Activated CD8-positive, alpha-beta T cell treated with anti-CD3 and anti-CD28 coated beads for 36 hours (primary cell): Measurements from ENCODE around the gene RAB32. TPM values are rescaled to one million over a fixed set of nuclear protein-coding genes. Genes with fewer than 3 reads are reported as not detected.

Experiments
- ATAC-seq: fragments of 200-7000 bp; cut with Tn5 transposase; one replicate; pipeline ENCODE4 v1.10.0; 2021; ENCODE audit warnings: mild to moderate bottlenecking, moderate library complexity
- CTCF ChIA-PET: fragments of 350-600 bp; sonication (Branson Sonifier 250); formaldehyde crosslinking; loops from one replicate; lab custom pipeline; 2021; ENCODE audit warnings: antibody characterized with exemption; lab: Charles Lee
- POLR2A ChIA-PET: fragments of 350-600 bp; sonication (Branson Sonifier 250); formaldehyde crosslinking; loops from one replicate; lab custom pipeline; 2021; ENCODE audit warnings: antibody characterized with exemption; lab: Charles Lee
- DNase-seq: peaks from one replicate; pipeline ENCODE4 v3.0.0-alpha.2; 2020
- H3K27ac Mint-ChIP-seq: one replicate; pipeline ENCODE4 v1.8.0; 2021; ENCODE audit warnings: mild to moderate bottlenecking, mixed read lengths
- H3K27me3 Mint-ChIP-seq: one replicate; pipeline ENCODE4 v1.8.0; 2021; ENCODE audit warnings: mixed read lengths
- H3K36me3 Mint-ChIP-seq: one replicate; pipeline ENCODE4 v1.8.0; 2021; ENCODE audit warnings: low read depth, mixed read lengths
- H3K4me1 Mint-ChIP-seq: one replicate; pipeline ENCODE4 v1.8.0; 2021; ENCODE audit warnings: low read depth, mixed read lengths
- H3K4me3 Mint-ChIP-seq: one replicate; pipeline ENCODE4 v1.8.0; 2021; ENCODE audit warnings: mild to moderate bottlenecking, moderate library complexity, mixed read lengths
- H3K9me3 Mint-ChIP-seq: one replicate; pipeline ENCODE4 v1.8.0; 2021; ENCODE audit warnings: mixed read lengths
- CTCF ChIP-seq: fragments of 200-600 bp; IDR thresholded peaks from one replicate; pipeline ENCODE4 v1.8.0; 2022; ENCODE audit warnings: antibody characterized with exemption, mild to moderate bottlenecking
- intact Hi-C: fragments of 100-400 bp; cut with micrococcal nuclease; formaldehyde crosslinking; loops from one replicate; pipeline ENCODE4 v1.10.0; 2022
- total RNA-seq, 2 experiments: library from RNA; stranded (reverse); gene quantifications; one replicate each; pipeline ENCODE4 v1.2.3, GENCODE V29; 2021

Gene RAB32
- total RNA-seq, 2 experiments from 2014 or later, result 0.36 TPM; not detected in 1

- POLR2A ChIA-PET, result no interaction called here
- no peak overlapping the region for H3K4me3 Mint-ChIP-seq
- H3K27me3 Mint-ChIP-seq, result no peaks in the 10 kb centered on the region
- H3K9me3 Mint-ChIP-seq, result peaks cover 2% of the 10 kb centered on the region
- H3K4me1 Mint-ChIP-seq, result no peaks in the 10 kb centered on the region
- no peak for TF ChIP-seq CTCF
- no peaks in the 10 kb centered on the region for H3K36me3 Mint-ChIP-seq
- CTCF ChIA-PET, result no interaction called here
- H3K27ac Mint-ChIP-seq, result no peak overlapping the region
- no peak for ATAC-seq
- no peak for DNase-seq
- intact Hi-C loops, result no loop called here
Measured at GRCh38 chr6:146532702-146533101, 10.9 kb upstream of the RAB32 start.

GRCh38 chr6:146542881-146543210, 787 bp upstream of the RAB32 start:
- no peaks in the 10 kb centered on the region for H3K36me3 Mint-ChIP-seq
- H3K27ac Mint-ChIP-seq, result no peak overlapping the region
- ChIA-PET CTCF (no interaction called here), POLR2A (no interaction called here)
- no peak for ATAC-seq
- H3K9me3 Mint-ChIP-seq, result no peaks in the 10 kb centered on the region
- no peak for DNase-seq
- H3K4me1 Mint-ChIP-seq, result peaks cover 8% of the 10 kb centered on the region
- TF ChIP-seq CTCF, result no peak
- H3K27me3 Mint-ChIP-seq, result peaks cover 37% of the 10 kb centered on the region
- intact Hi-C loops, result loop anchor here (10.0 kb wide), 1 partner anchor 152 kb away; no protein-coding TSS in a partner anchor
- H3K4me3 Mint-ChIP-seq, result peak overlapping the region; percentile 7

GRCh38 chr6:146543940-146544615, 445 bp downstream of the RAB32 start:
- TF ChIP-seq CTCF, result no peak
- DNase-seq, result peak; percentile 7
- Mint-ChIP-seq H3K4me3 (peak overlapping the region; percentile 57), H3K4me1 (peaks cover 8% of the 10 kb centered on the region), H3K27me3 (peaks cover 37% of the 10 kb centered on the region), H3K27ac (no peak overlapping the region), H3K36me3 (no peaks in the 10 kb centered on the region), H3K9me3 (no peaks in the 10 kb centered on the region)
- intact Hi-C loops, result loop anchor here (10.0 kb wide), 1 partner anchor 151 kb away; no protein-coding TSS in a partner anchor
- ATAC-seq, result no peak
- POLR2A ChIA-PET, result interaction anchor here (1.1 kb wide), 1 partner anchor 21 kb away, joined by 4 read pairs; no protein-coding TSS in a partner anchor
- CTCF ChIA-PET, result interaction anchor here (0.6 to 1.6 kb wide), 2 partner anchors 9 to 158 kb away, joined by 3 to 4 read pairs; no protein-coding TSS in a partner anchor

GRCh38 chr6:146544616-146545182, 1.1 kb downstream of the RAB32 start:
- Mint-ChIP-seq H3K27ac (no peak overlapping the region), H3K4me3 (no peak overlapping the region), H3K9me3 (no peaks in the 10 kb centered on the region), H3K4me1 (peaks cover 8% of the 10 kb centered on the region), H3K36me3 (no peaks in the 10 kb centered on the region), H3K27me3 (peaks cover 37% of the 10 kb centered on the region)
- POLR2A ChIA-PET, result interaction anchor here (1.1 kb wide), 1 partner anchor 20 kb away, joined by 4 read pairs; no protein-coding TSS in a partner anchor
- no peak for DNase-seq
- CTCF ChIA-PET, result interaction anchor here (1.6 kb wide), 1 partner anchor 8 kb away, joined by 4 read pairs; no protein-coding TSS in a partner anchor
- ATAC-seq, result no peak
- TF ChIP-seq CTCF, result no peak
- intact Hi-C loops, result loop anchor here (10.0 kb wide), 1 partner anchor 150 kb away; no protein-coding TSS in a partner anchor

- Mint-ChIP-seq H3K4me1 (peaks cover 8% of the 10 kb centered on the region), H3K27ac (no peak overlapping the region), H3K36me3 (no peaks in the 10 kb centered on the region), H3K4me3 (no peak overlapping the region), H3K9me3 (no peaks in the 10 kb centered on the region), H3K27me3 (peaks cover 37% of the 10 kb centered on the region)
- DNase-seq (no peak), ATAC-seq (no peak)
- no peak for TF ChIP-seq CTCF
- CTCF ChIA-PET, result no interaction called here
- intact Hi-C loops, result loop anchor here (10.0 kb wide), 1 partner anchor 149 kb away; no protein-coding TSS in a partner anchor
- POLR2A ChIA-PET, result interaction anchor here (1.1 kb wide), 1 partner anchor 19 kb away, joined by 4 read pairs; no protein-coding TSS in a partner anchor
Measured at GRCh38 chr6:146545581-146545980, 1.9 kb downstream of the RAB32 start.
